Measurements from ENCODE around the gene KRT81. TPM values are rescaled to one million over a fixed set of nuclear protein-coding genes. Genes with fewer than 3 reads are reported as not detected.
"Not testable (repeated sequence)": the region's sequence is repeated elsewhere in the genome, so short reads cannot be mapped to it uniquely, and the experiment has no call there.

KRT81 gene
- total and polyA plus RNA-seq, 4 donors, result 0.45 to 2.9 TPM; not detected in 2

DNA sequence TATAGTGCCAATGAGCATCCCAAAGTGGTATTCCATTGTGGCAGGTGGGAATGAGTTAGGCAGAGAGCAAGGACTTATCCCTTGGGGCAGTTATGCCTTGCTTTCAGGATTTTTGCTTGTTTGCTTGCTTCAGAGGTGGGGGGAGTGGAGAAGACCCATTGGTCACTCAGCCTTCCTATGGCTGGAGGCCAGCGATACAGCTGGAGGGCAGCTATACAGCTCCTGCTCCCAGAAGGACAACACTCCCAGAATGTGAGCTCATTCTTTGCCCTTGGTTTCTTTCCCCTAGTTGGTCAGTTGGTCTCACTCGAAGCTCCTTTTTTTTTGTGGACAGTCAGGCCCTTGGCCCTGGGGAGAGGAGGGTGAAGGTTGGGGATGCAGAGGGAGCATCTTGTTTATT lies 15.4 kb upstream of the KRT81 start:
- Histone ChIP-seq H3K36me3 (ENCODE audit: control insufficient read depth in 1 of 2, insufficient read depth in 2 of 2, low read length in 1 of 2) (no peaks in the 10 kb centered on the region), H3K9me3 (ENCODE audit: control insufficient read depth, low read length) (no peaks in the 10 kb centered on the region), H3K4me3 (ENCODE audit: low read length in 2 of 2) (no peak overlapping the region), H3K27ac (ENCODE audit: low read depth in 1 of 2, low read length in 2 of 2) (no peak overlapping the region), H3K4me1 (ENCODE audit: control insufficient read depth in 1 of 2, insufficient read depth in 2 of 2, low read length in 2 of 2) (no peaks in the 10 kb centered on the region), H3K27me3 (ENCODE audit: control insufficient read depth in 1 of 2, insufficient read depth in 2 of 2, low read length in 1 of 2) (no peaks in the 10 kb centered on the region)
- no peak for ATAC-seq (ENCODE audit: low FRiP score)
- intact Hi-C loops (cut with DNase I), result no loop called here
- 96 to 97% methylated on average over 2 of the region's 2 CpGs for WGBS, 2 donors
- peak in 1 of 2 donors; percentile 21 for DNase-seq

DNA sequence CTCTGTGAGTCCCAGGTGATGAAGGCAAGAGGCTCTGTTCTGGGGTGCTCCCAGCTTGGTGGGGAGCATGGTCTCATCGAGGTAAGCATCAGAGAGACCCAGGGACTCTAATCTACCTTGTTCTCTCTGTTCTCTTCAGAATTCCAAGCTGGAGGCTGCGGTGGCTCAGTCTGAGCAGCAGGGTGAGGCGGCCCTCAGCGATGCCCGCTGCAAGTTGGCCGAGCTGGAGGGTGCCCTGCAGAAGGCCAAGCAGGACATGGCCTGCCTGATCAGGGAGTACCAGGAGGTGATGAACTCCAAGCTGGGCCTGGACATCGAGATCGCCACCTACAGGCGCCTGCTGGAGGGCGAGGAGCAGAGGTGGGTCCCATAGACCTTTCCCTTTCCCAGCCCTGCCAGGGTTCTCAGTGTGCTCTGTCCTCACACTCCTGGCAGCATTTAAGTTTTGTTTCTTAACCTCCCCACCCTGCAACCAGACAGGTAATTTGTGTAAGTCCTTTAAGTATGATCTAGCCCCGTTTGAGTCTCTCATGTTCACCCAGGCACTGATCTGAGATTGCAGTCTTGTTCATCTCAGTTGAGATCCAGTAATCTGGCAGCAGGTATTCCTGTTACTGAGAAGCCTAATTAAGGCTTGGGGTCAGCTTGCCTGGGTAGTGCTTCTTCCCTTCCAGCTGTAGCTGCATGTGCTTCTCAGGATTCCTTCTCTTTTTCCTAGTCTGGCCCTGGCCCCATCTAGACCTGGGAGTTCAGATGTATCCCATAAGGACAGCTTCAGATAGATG lies 14.8 kb upstream of the KRT81 start:
- Histone ChIP-seq H3K9me3 (ENCODE audit: control insufficient read depth, low read length) (no peaks in the 10 kb centered on the region), H3K4me1 (ENCODE audit: control insufficient read depth in 1 of 2, insufficient read depth in 2 of 2, low read length in 2 of 2) (no peaks in the 10 kb centered on the region), H3K4me3 (ENCODE audit: low read length in 2 of 2) (no peak overlapping the region), H3K27ac (ENCODE audit: low read depth in 1 of 2, low read length in 2 of 2) (no peak overlapping the region), H3K27me3 (ENCODE audit: control insufficient read depth in 1 of 2, insufficient read depth in 2 of 2, low read length in 1 of 2) (no peaks in the 10 kb centered on the region), H3K36me3 (ENCODE audit: control insufficient read depth in 1 of 2, insufficient read depth in 2 of 2, low read length in 1 of 2) (no peaks in the 10 kb centered on the region)
- intact Hi-C loops (cut with DNase I), result no loop called here
- peak in 1 of 2 donors; percentile 40 for DNase-seq
- ATAC-seq (ENCODE audit: low FRiP score), result no peak
- 89% methylated on average over 10 to 11 of the region's 11 CpGs for WGBS, 2 donors

- DNase-seq, result peak in 1 of 2 donors; percentile 51
These were observed 13.6 kb upstream of the KRT81 start for GRCh38 chr12:52304941-52305411.

DNA sequence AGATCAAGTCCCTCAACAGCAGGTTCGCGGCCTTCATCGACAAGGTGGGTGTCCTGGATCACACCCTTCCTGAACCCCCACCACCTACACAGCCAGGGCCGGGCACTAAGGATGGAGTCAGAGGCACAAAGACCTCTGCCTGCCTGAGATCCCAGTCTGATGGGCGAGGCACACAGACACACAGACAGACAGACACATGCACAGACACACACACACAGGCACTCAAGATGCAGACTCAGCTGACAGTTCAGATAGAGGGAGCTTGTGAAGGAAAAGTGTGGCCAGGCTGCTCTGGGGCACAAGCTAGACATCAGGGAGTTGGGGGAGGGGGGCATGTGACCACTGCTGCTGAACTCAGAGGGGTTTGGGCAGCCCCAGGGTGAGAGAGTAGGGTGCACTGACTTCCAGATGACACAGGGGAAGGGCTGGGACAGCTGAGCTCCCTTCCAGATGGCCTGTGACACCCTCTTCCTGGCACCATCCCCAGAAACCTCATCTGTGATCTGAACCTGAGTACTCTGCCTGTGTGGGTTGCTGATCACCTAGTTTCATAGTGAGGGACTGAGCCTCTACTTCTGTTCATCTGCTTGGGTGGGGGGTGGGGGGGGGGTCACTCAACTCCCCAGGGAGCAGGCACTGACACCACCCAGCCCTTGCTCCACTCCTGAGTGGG lies 11.0 kb upstream of the KRT81 start:
- H3K9me3 ChIP-seq (ENCODE audit: control insufficient read depth, low read length); H3K27ac ChIP-seq (ENCODE audit: low read depth in 1 of 2, low read length in 2 of 2); ATAC-seq (ENCODE audit: low FRiP score); H3K4me3 ChIP-seq (ENCODE audit: low read length in 2 of 2); intact Hi-C loops (cut with DNase I); H3K36me3 ChIP-seq (ENCODE audit: control insufficient read depth in 1 of 2, insufficient read depth in 2 of 2, low read length in 1 of 2); H3K4me1 ChIP-seq (ENCODE audit: control insufficient read depth in 1 of 2, insufficient read depth in 2 of 2, low read length in 2 of 2); H3K27me3 ChIP-seq (ENCODE audit: control insufficient read depth in 1 of 2, insufficient read depth in 2 of 2, low read length in 1 of 2); DNase-seq: not testable (repeated sequence)
- no CpG with 5 or more reads among the region's 5 CpGs for WGBS, 2 donors

More at GRCh38 chr12:52304941-52305411, 13.6 kb upstream of the KRT81 start:
- intact Hi-C loops (cut with DNase I); H3K4me1 ChIP-seq (ENCODE audit: control insufficient read depth in 1 of 2, insufficient read depth in 2 of 2, low read length in 2 of 2); ATAC-seq (ENCODE audit: low FRiP score); H3K27me3 ChIP-seq (ENCODE audit: control insufficient read depth in 1 of 2, insufficient read depth in 2 of 2, low read length in 1 of 2); H3K4me3 ChIP-seq (ENCODE audit: low read length in 2 of 2); H3K9me3 ChIP-seq (ENCODE audit: control insufficient read depth, low read length); H3K27ac ChIP-seq (ENCODE audit: low read depth in 1 of 2, low read length in 2 of 2); H3K36me3 ChIP-seq (ENCODE audit: control insufficient read depth in 1 of 2, insufficient read depth in 2 of 2, low read length in 1 of 2): not testable (repeated sequence)
- 91 to 93% methylated on average over 15 of the region's 15 CpGs for WGBS, 2 donors

GRCh38 chr12:52301721-52302120 lies 10.4 kb upstream of the KRT81 start:
- peak in 1 of 2 donors; percentile 39 for DNase-seq
- intact Hi-C loops (cut with DNase I), result not testable (repeated sequence)
- 84 to 85% methylated on average over 20 to 24 of the region's 31 CpGs for WGBS, 2 donors

DNA sequence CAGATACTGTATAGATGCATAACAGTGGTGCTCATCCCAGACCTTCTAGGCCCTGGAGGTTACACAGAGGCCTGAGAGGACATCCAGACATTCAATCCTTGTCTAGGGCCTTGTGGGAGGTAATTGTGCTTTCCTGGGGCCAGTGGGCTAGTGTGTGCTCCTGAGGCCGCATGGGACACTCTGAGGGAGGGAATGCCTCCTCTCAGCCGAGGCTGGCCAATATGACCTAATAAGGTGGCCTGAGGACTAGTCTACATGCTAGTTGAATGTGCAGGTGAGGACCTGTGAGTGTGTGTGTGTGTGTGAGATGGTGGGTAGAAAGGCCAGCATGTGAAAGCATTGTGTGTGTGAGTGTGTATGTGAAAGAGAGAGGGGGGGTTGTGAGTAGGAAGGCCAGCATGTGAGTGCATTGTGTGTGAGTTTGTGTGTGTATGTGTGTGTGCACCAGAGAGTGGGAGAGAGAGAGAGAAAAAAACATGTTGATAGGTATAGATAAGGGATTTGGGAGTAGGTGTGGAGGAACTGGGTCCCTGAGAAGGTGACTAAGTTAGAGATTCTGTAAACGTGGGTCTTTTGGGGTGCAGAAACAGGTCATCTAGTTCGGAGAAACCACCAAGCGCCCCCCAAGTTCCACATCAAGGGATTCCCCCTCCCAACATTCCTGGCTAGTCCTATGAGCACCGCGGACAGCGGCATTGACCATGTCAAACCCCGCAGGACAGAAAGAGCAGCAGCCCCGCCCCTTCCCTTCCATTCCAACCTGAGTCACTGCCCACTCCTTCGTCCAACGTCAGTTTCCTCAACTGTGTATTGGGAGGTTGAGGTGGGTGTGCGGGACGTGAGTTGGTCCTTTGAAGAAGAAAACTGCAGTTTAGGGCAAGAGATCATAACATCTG lies 9.7 kb upstream of the KRT81 start:
- Histone ChIP-seq H3K4me1 (ENCODE audit: control insufficient read depth in 1 of 2, insufficient read depth in 2 of 2, low read length in 2 of 2) (no peaks in the 10 kb centered on the region), H3K4me3 (ENCODE audit: low read length in 2 of 2) (no peak overlapping the region), H3K27me3 (ENCODE audit: control insufficient read depth in 1 of 2, insufficient read depth in 2 of 2, low read length in 1 of 2) (no peaks in the 10 kb centered on the region), H3K27ac (ENCODE audit: low read depth in 1 of 2, low read length in 2 of 2) (no peak overlapping the region), H3K36me3 (ENCODE audit: control insufficient read depth in 1 of 2, insufficient read depth in 2 of 2, low read length in 1 of 2) (no peaks in the 10 kb centered on the region), H3K9me3 (ENCODE audit: control insufficient read depth, low read length) (no peaks in the 10 kb centered on the region)
- ATAC-seq (ENCODE audit: low FRiP score) (no peak), DNase-seq (peak in 1 of 2 donors; percentile 33)
- intact Hi-C loops (cut with DNase I), result no loop called here
- 46 to 60% methylated on average over 14 of the region's 14 CpGs for WGBS, 2 donors

More at GRCh38 chr12:52301721-52302120, 10.4 kb upstream of the KRT81 start:
- not testable (repeated sequence) for H3K27me3 ChIP-seq (ENCODE audit: control insufficient read depth in 1 of 2, insufficient read depth in 2 of 2, low read length in 1 of 2); ATAC-seq (ENCODE audit: low FRiP score); H3K27ac ChIP-seq (ENCODE audit: low read depth in 1 of 2, low read length in 2 of 2); H3K36me3 ChIP-seq (ENCODE audit: control insufficient read depth in 1 of 2, insufficient read depth in 2 of 2, low read length in 1 of 2); H3K4me3 ChIP-seq (ENCODE audit: low read length in 2 of 2); H3K4me1 ChIP-seq (ENCODE audit: control insufficient read depth in 1 of 2, insufficient read depth in 2 of 2, low read length in 2 of 2); H3K9me3 ChIP-seq (ENCODE audit: control insufficient read depth, low read length)

GRCh38 chr12:52298677-52299190 lies 7.4 kb upstream of the KRT81 start:
- no peaks in the 10 kb centered on the region for H3K36me3 ChIP-seq (ENCODE audit: control insufficient read depth in 1 of 2, insufficient read depth in 2 of 2, low read length in 1 of 2)
- no peaks in the 10 kb centered on the region for H3K4me1 ChIP-seq (ENCODE audit: control insufficient read depth in 1 of 2, insufficient read depth in 2 of 2, low read length in 2 of 2)
- 70 to 74% methylated on average over 4 of the region's 4 CpGs for WGBS, 2 donors
- ATAC-seq (ENCODE audit: low FRiP score) (no peak), DNase-seq (no peak)
- H3K9me3 ChIP-seq (ENCODE audit: control insufficient read depth, low read length), result no peaks in the 10 kb centered on the region
- no peak overlapping the region for H3K27ac ChIP-seq (ENCODE audit: low read depth in 1 of 2, low read length in 2 of 2)
- no peaks in the 10 kb centered on the region for H3K27me3 ChIP-seq (ENCODE audit: control insufficient read depth in 1 of 2, insufficient read depth in 2 of 2, low read length in 1 of 2)
- no peak overlapping the region for H3K4me3 ChIP-seq (ENCODE audit: low read length in 2 of 2)
- intact Hi-C loops (cut with DNase I), result no loop called here

GRCh38 chr12:52296572-52297215 lies 5.4 kb upstream of the KRT81 start:
- Histone ChIP-seq H3K4me1 (ENCODE audit: control insufficient read depth in 1 of 2, insufficient read depth in 2 of 2, low read length in 2 of 2) (no peaks in the 10 kb centered on the region), H3K36me3 (ENCODE audit: control insufficient read depth in 1 of 2, insufficient read depth in 2 of 2, low read length in 1 of 2) (no peaks in the 10 kb centered on the region), H3K9me3 (ENCODE audit: control insufficient read depth, low read length) (no peaks in the 10 kb centered on the region), H3K27ac (ENCODE audit: low read depth in 1 of 2, low read length in 2 of 2) (no peak overlapping the region), H3K27me3 (ENCODE audit: control insufficient read depth in 1 of 2, insufficient read depth in 2 of 2, low read length in 1 of 2) (no peaks in the 10 kb centered on the region), H3K4me3 (ENCODE audit: low read length in 2 of 2) (no peak overlapping the region)
- intact Hi-C loops (cut with DNase I), result no loop called here
- DNase-seq, result peak in 1 of 2 donors; percentile 35
- WGBS, 2 donors, result 93 to 96% methylated on average over 5 of the region's 5 CpGs
- peak; percentile 38 for ATAC-seq (ENCODE audit: low FRiP score)

Data from aorta (tissue), 5 donors.